Ascending aorta (tissue), 2 donors: ENCODE data around the gene MAPT. TPM values are rescaled to one million over a fixed set of nuclear protein-coding genes. Genes with fewer than 3 reads are reported as not detected.
"Not testable (repeated sequence)": the region's sequence is repeated elsewhere in the genome, so short reads cannot be mapped to it uniquely, and the experiment has no call there.

Source experiments
- DNase-seq, 2 donors: peaks; one replicate each; pipeline ENCODE4 v3.0.0-alpha.2; 2019; ENCODE audit warnings: low spot score in 2 of 2
- H3K27ac ChIP-seq, 2 donors: fragments of 200-600 bp; sonication (generic); one replicate each; pipeline ENCODE4 v1.5.1; 2016 to 2017; ENCODE audit warnings: mild to moderate bottlenecking in 1 of 2
- H3K27me3 ChIP-seq: fragments of 200-600 bp; sonication (generic); one replicate; pipeline ENCODE4 v1.5.1; 2017
- H3K36me3 ChIP-seq, 2 donors: fragments of 200-600 bp; sonication (generic); one replicate each; pipeline ENCODE4 v1.5.1; 2016
- H3K4me1 ChIP-seq, 2 donors: fragments of 200-600 bp; sonication (generic); one replicate each; pipeline ENCODE4 v1.5.1; 2016 to 2017; ENCODE audit warnings: mild to moderate bottlenecking in 1 of 2
- H3K4me3 ChIP-seq, 2 donors: fragments of 200-600 bp; sonication (generic); one replicate each; pipeline ENCODE4 v1.5.1; 2016 to 2017; ENCODE audit warnings: mild to moderate bottlenecking in 1 of 2
- H3K9me3 ChIP-seq, 2 donors: fragments of 200-600 bp; sonication (generic); one replicate each; pipeline ENCODE4 v1.5.1; 2016
- CTCF ChIP-seq, 3 experiments: fragments of 200-600 bp in 2 of 3; fragments of 450-650 bp in 1 of 3; sonication (generic) in 2 of 3; IDR thresholded peaks; one replicate each; pipeline ENCODE4 v1.5.1; 2016 to 2019; ENCODE audit warnings: antibody characterized with exemption in 3 of 3, mild to moderate bottlenecking in 1 of 3, moderate library complexity in 1 of 3
- intact Hi-C: fragments of 100-400 bp; cut with DNase I; formaldehyde crosslinking; loops from one replicate; pipeline ENCODE4 v1.15.1; 2023
- total RNA-seq: library from RNA; depleted of rRNA; stranded (reverse); fragments of >200 nt; gene quantifications from one replicate; pipeline ENCODE4 v1.1.0, GENCODE V29; 2016

Gene MAPT
- total RNA-seq, 1 donor from 2014 or later, result 0.32 TPM

- peak; percentile 86 to 98 (median 97) for TF ChIP-seq CTCF (IDR thresholded peaks at IDR 0.05)
- Histone ChIP-seq H3K9me3 (no peaks in the 10 kb centered on the region), H3K36me3 (no peaks in the 10 kb centered on the region), H3K4me1 (peaks cover 0 to 5% of the 10 kb centered on the region in 2 donors), H3K4me3 (no peak overlapping the region), H3K27me3 (no peaks in the 10 kb centered on the region), H3K27ac (no peak overlapping the region)
- intact Hi-C loops, result loop anchor here (2.0 to 10.0 kb wide), 3 partner anchors 40 to 282 kb away; no protein-coding TSS in a partner anchor
- peak; percentile 17 to 86 for DNase-seq
These were observed 108.1 kb downstream of the MAPT start for GRCh38 chr17:46002311-46002972.

GRCh38 chr17:46002973-46003316 is 108.6 kb downstream of the MAPT start:
- TF ChIP-seq CTCF (IDR thresholded peaks at IDR 0.05), result no peak
- Histone ChIP-seq H3K9me3 (no peaks in the 10 kb centered on the region), H3K4me3 (no peak overlapping the region), H3K36me3 (no peaks in the 10 kb centered on the region), H3K4me1 (peaks cover 0 to 5% of the 10 kb centered on the region in 2 donors), H3K27me3 (no peaks in the 10 kb centered on the region), H3K27ac (no peak overlapping the region)
- intact Hi-C loops, result loop anchor here (2.0 to 10.0 kb wide), 3 partner anchors 39 to 282 kb away; no protein-coding TSS in a partner anchor
- DNase-seq, result no peak

- intact Hi-C loops, result loop anchor here (2.0 to 10.0 kb wide), 3 partner anchors 38 to 281 kb away; no protein-coding TSS in a partner anchor
- TF ChIP-seq CTCF (IDR thresholded peaks at IDR 0.05), result no peak
- Histone ChIP-seq H3K9me3 (no peaks in the 10 kb centered on the region), H3K27me3 (no peaks in the 10 kb centered on the region), H3K4me1 (peaks cover 0 to 5% of the 10 kb centered on the region in 2 donors), H3K4me3 (no peak overlapping the region), H3K27ac (no peak overlapping the region), H3K36me3 (no peaks in the 10 kb centered on the region)
- no peak for DNase-seq
These were observed 109.8 kb downstream of the MAPT start for GRCh38 chr17:46003907-46004748.

- not testable (repeated sequence) for H3K36me3 ChIP-seq, H3K4me1 ChIP-seq, H3K27ac ChIP-seq, H3K27me3 ChIP-seq, DNase-seq, H3K9me3 ChIP-seq, H3K4me3 ChIP-seq
- intact Hi-C loops, result loop anchor here (10.0 kb wide), 1 partner anchor 279 kb away; no protein-coding TSS in a partner anchor
These were observed 111.7 kb downstream of the MAPT start for GRCh38 chr17:46006082-46006481.

- no peak for TF ChIP-seq CTCF (IDR thresholded peaks at IDR 0.05)
- H3K27ac ChIP-seq, result no peak overlapping the region
- DNase-seq, result no peak
- H3K9me3 ChIP-seq, result no peaks in the 10 kb centered on the region
- intact Hi-C loops, result loop anchor here (10.0 kb wide), 1 partner anchor 277 kb away; no protein-coding TSS in a partner anchor
- H3K36me3 ChIP-seq, result no peaks in the 10 kb centered on the region
- H3K4me1 ChIP-seq, result peaks cover 0 to 5% of the 10 kb centered on the region in 2 donors
- H3K27me3 ChIP-seq, result no peaks in the 10 kb centered on the region
- no peak overlapping the region for H3K4me3 ChIP-seq
These were observed 113.2 kb downstream of the MAPT start for GRCh38 chr17:46007461-46007965.

GRCh38 chr17:46008591-46008990 is 114.2 kb downstream of the MAPT start:
- no peak for DNase-seq
- H3K4me3 ChIP-seq, result no peak overlapping the region
- H3K27me3 ChIP-seq, result no peaks in the 10 kb centered on the region
- peaks cover 0 to 2% of the 10 kb centered on the region in 2 donors for H3K4me1 ChIP-seq
- H3K36me3 ChIP-seq, result no peaks in the 10 kb centered on the region
- no peaks in the 10 kb centered on the region for H3K9me3 ChIP-seq
- intact Hi-C loops, result loop anchor here (10.0 kb wide), 1 partner anchor 276 kb away; no protein-coding TSS in a partner anchor
- TF ChIP-seq CTCF (IDR thresholded peaks at IDR 0.05), result no peak
- no peak overlapping the region for H3K27ac ChIP-seq
